Neural crest cell (in vitro differentiated cells): ENCODE measurements around the gene PIK3R2. TPM values are rescaled to one million over a fixed set of nuclear protein-coding genes. Genes with fewer than 3 reads are reported as not detected.
A peak's percentile ranks its signal among the peaks of the same experiment; 100 is the strongest.

Source experiments
- DNase-seq: peaks from one replicate; pipeline ENCODE4 v3.0.0; 2021; ENCODE audit warnings: low read depth, mixed read lengths, low spot score
- H3K27ac Mint-ChIP-seq: one replicate; pipeline ENCODE4 v1.8.0; 2021; ENCODE audit warnings: mild to moderate bottlenecking, mixed read lengths; ENCODE audit not compliant: unreplicated experiment
- H3K27me3 Mint-ChIP-seq: 2 replicates; pipeline ENCODE4 v1.8.0; 2021; ENCODE audit warnings: low read depth, mild to moderate bottlenecking, mixed read lengths
- H3K36me3 Mint-ChIP-seq: 2 replicates; pipeline ENCODE4 v1.8.0; 2021; ENCODE audit warnings: low read depth, mild to moderate bottlenecking, mixed read lengths
- H3K4me1 Mint-ChIP-seq: 2 replicates; pipeline ENCODE4 v1.8.0; 2021; ENCODE audit warnings: mixed read lengths
- H3K4me3 Mint-ChIP-seq: one replicate; pipeline ENCODE4 v1.8.0; 2021; ENCODE audit warnings: mild to moderate bottlenecking, mixed read lengths
- H3K9me3 Mint-ChIP-seq: 2 replicates; pipeline ENCODE4 v1.8.0; 2021; ENCODE audit warnings: mixed read lengths
- CTCF ChIP-seq: fragments of 200-600 bp; sonication (generic); conservative IDR thresholded peaks from 2 replicates; pipeline ENCODE4 v1.5.0; 2021; ENCODE audit warnings: antibody characterized with exemption, mild to moderate bottlenecking
- total RNA-seq: library from RNA; stranded (reverse); gene quantifications from 2 replicates; pipeline ENCODE4 v1.2.1, GENCODE V29; 2021

The PIK3R2 gene
- total RNA-seq, 1 donor from 2014 or later = 72.5 TPM

- H3K9me3 Mint-ChIP-seq = no peaks in the 10 kb centered on the region
- no peaks in the 10 kb centered on the region for H3K36me3 Mint-ChIP-seq
- TF ChIP-seq CTCF = no peak
- peaks cover 6% of the 10 kb centered on the region for H3K27me3 Mint-ChIP-seq
- no peak overlapping the region for H3K27ac Mint-ChIP-seq
- no peak for DNase-seq
- H3K4me3 Mint-ChIP-seq = peak overlapping the region; percentile 15
- peaks cover 27% of the 10 kb centered on the region for H3K4me1 Mint-ChIP-seq
These were observed 44.3 kb downstream of the PIK3R2 start for GRCh38 chr19:18197306-18197705.

DNA sequence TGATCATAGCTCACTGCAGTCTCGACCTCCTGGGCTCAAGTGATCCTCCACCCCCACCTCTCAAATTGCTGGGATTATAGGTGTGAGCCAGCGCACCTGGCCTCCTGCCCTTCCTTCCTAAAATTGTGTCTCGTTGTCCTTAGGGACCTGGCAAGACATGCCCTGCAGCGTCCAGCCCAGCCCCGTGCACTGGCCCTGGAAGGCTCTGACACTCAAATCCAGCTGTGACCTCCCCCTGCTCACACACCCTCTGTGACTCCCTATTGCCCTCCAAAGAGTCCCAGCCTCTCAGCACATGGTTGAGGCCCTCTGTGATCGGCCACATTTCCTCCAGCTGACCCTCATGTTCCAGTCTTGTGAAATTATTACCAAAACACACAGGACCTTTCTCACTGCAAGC lies 45.0 kb downstream of the PIK3R2 start:
- TF ChIP-seq CTCF = no peak
- Mint-ChIP-seq H3K27ac (no peak overlapping the region), H3K4me1 (peaks cover 25% of the 10 kb centered on the region), H3K27me3 (peaks cover 3% of the 10 kb centered on the region), H3K36me3 (no peaks in the 10 kb centered on the region), H3K4me3 (peak overlapping the region; percentile 74), H3K9me3 (no peaks in the 10 kb centered on the region)
- no peak for DNase-seq

GRCh38 chr19:18198374-18198773 lies 45.4 kb downstream of the PIK3R2 start:
- no peaks in the 10 kb centered on the region for H3K36me3 Mint-ChIP-seq
- TF ChIP-seq CTCF = no peak
- peaks cover 27% of the 10 kb centered on the region for H3K4me1 Mint-ChIP-seq
- peak overlapping the region; percentile 74 for H3K4me3 Mint-ChIP-seq
- no peak for DNase-seq
- H3K27ac Mint-ChIP-seq = peak overlapping the region; percentile 39
- no peaks in the 10 kb centered on the region for H3K9me3 Mint-ChIP-seq
- peaks cover 5% of the 10 kb centered on the region for H3K27me3 Mint-ChIP-seq

DNA sequence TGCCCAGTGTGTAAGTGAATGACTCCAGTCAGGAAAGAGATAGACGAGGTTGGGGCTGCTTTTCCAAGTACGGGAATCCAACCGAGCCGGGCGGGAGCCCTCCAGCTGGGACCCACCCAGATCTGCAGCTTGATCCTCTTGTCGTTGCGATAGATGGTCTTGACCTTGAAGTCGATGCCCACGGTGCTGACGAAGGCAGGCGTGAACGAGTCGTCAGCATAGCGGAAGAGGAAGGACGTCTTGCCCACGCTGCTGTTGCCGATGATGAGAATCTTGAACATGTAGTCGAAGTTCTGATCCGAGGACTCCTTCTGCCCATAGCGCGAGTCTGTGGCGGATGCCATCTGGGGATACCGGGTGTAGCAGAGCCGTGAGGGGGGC lies 49.4 kb downstream of the PIK3R2 start:
- TF ChIP-seq CTCF = no peak
- Mint-ChIP-seq H3K36me3 (no peaks in the 10 kb centered on the region), H3K27ac (no peak overlapping the region), H3K27me3 (peaks cover 7% of the 10 kb centered on the region), H3K4me1 (peaks cover 37% of the 10 kb centered on the region), H3K9me3 (no peaks in the 10 kb centered on the region), H3K4me3 (peak overlapping the region; percentile 95)
- no peak for DNase-seq

GRCh38 chr19:18202778-18203407 lies 49.9 kb downstream of the PIK3R2 start:
- H3K9me3 Mint-ChIP-seq = no peaks in the 10 kb centered on the region
- peak overlapping the region; percentile 12 for H3K27ac Mint-ChIP-seq
- H3K36me3 Mint-ChIP-seq = no peaks in the 10 kb centered on the region
- H3K27me3 Mint-ChIP-seq = peaks cover 7% of the 10 kb centered on the region
- H3K4me1 Mint-ChIP-seq = peaks cover 37% of the 10 kb centered on the region
- no peak for DNase-seq
- peak overlapping the region; percentile 95 for H3K4me3 Mint-ChIP-seq
- peak; percentile 26 for TF ChIP-seq CTCF
